Skeletal muscle cell (primary cell): ENCODE data around the gene UIMC1.

Experiments used
- DNase-seq: peaks from one replicate; pipeline ENCODE4 v3.0.0-alpha.2; 2010; ENCODE audit warnings: low read depth
- H3K4me3 ChIP-seq: 2 replicates; pipeline ENCODE4 v1.5.1; 2011; ENCODE audit warnings: low read depth, mild to moderate bottlenecking, control low read depth, low read length, moderate library complexity

UIMC1 gene

GRCh38 chr5:176889321-176890280 lies 117.0 kb downstream of the UIMC1 start:
- no peak overlapping the region for H3K4me3 ChIP-seq
- no peak for DNase-seq

- H3K4me3 ChIP-seq = no peak overlapping the region
- DNase-seq = no peak
Observed at GRCh38 chr5:176888865-176889165, 117.8 kb downstream of the UIMC1 start.

GRCh38 chr5:176888016-176888864 lies 118.3 kb downstream of the UIMC1 start:
- no peak for DNase-seq
- no peak overlapping the region for H3K4me3 ChIP-seq

DNA sequence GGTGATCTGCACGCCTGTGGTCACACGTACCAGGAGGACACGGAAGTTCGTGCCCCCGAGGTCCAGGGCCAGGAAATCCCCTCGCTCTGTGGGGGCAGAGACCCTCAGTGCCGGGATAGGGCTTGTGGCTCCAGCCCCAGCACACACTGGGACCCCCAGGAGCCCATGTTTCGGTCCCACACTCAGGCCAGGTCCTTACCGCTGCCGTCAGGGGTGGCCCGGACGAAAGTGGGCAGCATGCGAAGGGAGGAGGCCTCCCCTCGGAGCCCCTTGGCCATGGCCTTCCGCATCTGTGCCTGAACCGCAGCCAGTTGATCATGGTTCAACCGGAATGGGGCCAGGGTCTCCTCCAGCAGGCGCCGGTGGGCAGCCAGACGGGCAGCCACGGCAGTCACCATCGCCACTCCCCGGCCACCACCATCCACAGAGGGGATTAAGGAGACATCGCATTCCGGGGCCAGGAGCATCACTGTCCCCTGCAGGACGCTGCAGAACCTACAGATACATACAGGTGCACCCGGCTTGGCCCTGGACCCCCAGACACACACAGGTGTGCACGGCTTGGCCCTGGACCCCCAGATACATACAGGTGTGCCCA lies 119.2 kb downstream of the UIMC1 start:
- no peak for DNase-seq
- H3K4me3 ChIP-seq = no peak overlapping the region

DNA sequence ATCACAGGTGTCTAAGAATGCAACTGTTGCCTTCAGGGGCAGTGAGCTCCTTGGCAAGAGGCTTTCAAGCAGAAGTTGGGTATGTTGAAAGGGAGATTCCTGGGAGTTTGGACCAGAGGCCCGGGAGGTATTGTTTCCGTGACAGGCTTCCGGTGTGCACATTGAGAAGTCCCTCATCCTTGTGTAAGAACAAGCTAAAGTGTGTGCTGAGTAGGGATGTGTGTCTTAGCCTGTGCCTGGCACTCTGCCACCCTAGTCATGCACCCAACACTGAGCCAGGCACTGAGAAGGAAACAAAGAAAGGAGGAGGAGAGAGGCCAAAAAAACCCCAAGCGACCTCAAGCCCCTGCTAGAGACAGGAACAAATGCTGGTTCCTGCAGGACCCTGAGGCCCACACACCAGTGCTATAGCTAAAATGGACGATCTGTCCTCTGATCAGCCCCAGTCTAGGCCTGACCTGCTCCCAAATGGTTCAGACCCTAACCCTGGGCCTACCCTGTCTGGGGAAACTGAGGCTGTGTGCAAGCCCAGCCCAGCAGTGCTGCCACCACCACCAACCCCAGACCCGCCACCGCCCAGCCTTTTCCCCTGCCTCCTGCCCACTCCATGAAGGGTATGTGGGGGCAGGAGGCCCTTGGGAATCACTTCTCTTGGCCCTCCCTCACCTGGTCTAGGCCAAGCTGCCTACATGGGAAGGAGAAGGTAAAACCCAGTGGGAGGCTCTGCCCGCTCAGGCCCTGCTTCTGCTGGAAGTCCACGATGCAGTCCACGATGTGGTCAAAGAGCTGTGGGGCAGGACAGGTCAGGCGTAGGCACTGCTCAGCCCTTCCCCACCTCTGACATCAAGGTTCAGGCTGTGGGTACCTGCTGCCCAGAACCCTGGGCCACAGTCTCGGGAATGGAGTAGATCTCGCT lies 120.0 kb downstream of the UIMC1 start:
- no peak for DNase-seq
- no peak overlapping the region for H3K4me3 ChIP-seq

DNA sequence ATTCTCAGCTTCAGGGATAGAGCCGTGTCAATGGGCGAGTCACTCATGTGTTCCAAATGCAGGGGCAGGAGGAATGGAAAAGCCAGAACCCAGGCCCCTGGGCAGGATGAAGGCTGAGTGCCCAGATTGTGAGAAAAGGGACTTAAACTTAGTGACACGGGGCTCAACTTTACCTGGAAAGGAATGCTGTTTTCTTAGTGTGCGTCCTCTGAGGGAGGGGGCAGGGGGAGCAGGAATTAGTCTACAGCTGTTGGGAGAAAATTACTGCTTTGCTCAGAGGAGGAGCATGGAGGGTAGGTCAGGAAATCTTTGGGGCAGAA lies 122.0 kb downstream of the UIMC1 start:
- no peak for DNase-seq
- H3K4me3 ChIP-seq = no peak overlapping the region

DNA sequence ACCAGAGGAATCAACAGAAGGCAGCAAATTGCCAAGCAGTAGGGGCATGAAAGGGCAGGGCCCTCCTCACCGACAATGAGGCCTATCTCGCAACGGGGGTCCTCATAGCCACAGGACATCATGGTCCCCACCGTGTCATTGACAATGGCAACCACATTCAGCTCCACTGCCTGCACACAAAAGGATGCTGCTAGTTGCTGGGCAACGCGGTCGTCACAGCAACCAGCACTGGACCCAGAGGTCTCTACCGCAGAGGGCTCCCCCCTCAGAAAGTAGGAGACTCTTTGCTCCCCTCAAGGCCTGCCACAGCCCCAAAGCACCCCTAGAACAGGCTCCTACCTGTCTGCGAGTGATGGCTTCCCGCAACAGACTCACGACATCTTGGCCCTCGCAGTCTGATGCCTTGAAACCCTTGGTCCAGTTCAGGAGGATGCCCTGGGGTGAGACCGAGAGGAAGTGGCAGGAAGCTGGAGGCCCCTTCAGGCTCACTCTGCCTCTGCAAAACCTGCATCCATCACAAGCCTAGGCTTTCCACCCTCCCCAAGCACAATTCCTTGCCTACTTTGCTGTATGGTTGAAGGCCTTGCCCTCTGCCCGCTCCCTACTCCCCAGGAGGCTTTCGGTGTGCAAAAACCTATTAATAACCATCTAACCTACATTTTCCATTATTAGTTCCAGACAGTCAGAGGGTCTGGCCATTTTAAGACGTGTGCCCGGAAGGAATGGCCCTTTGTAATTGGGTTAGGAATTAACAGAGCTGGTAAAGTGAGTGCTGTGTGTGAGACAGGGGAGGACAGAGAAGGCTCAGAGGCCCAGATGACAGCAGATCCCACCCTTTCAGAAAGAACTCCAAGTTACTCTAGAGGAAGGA lies 122.6 kb downstream of the UIMC1 start:
- DNase-seq = no peak
- H3K4me3 ChIP-seq = no peak overlapping the region

DNA sequence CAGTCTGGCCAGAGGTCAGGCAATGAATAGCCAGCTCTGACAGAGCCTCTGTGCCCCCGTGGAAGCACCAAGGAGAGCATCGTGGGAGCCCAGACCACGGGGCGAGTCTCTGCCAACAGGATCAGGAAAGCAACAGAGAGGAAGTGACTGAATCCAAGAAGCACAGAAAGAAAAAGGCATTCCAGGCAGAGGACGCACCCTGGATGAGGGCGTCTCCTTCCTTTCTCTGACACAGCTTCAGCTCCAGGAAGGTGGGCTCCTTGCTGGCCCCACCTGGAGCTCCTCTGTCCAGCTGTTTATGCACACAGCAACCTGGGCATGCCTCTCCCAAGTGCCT lies 124.0 kb downstream of the UIMC1 start:
- no peak overlapping the region for H3K4me3 ChIP-seq
- DNase-seq = no peak

GRCh38 chr5:176881816-176882566 lies 124.6 kb downstream of the UIMC1 start:
- DNase-seq = no peak
- no peak overlapping the region for H3K4me3 ChIP-seq

DNA sequence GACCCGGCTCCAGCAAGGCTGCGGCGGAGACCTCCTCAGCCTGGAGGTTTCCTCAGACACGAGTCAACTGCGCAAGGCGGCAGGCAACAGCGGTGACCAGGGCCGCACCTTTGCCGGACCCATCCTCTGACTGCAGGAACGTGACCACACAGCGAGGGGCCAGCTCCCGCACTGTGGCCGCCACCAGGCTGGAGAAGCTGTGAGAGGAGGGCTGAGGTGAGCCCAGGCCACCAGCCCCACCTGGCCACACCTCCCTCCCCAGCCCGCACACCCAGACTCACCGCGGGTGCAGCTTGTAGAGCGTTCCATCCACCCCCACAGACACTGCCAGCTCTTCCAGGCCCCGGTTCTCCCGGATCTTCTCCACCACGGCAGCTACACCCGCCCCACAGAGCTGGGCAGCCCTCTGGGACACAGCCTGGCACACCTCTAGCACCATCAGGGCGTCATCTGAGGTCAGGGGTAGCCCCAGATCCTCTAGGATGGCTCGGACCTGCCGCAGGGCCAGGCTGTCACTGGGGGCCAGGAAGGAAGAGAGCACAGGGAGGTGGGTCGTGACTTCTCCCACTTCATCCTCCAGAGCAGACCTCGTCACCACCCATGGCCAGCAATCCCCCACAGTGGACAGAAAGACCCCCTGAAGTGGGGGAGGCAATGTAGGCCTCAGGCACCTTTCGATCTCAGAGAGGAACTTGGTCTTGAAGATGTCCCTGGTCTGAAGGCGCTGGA lies 125.4 kb downstream of the UIMC1 start:
- H3K4me3 ChIP-seq = no peak overlapping the region
- DNase-seq = no peak

- no peak overlapping the region for H3K4me3 ChIP-seq
- DNase-seq = no peak
Observed at GRCh38 chr5:176880366-176881020, 126.1 kb downstream of the UIMC1 start.

- no peak for DNase-seq
- H3K4me3 ChIP-seq = no peak overlapping the region
Observed at GRCh38 chr5:176879663-176880361, 126.8 kb downstream of the UIMC1 start.

DNA sequence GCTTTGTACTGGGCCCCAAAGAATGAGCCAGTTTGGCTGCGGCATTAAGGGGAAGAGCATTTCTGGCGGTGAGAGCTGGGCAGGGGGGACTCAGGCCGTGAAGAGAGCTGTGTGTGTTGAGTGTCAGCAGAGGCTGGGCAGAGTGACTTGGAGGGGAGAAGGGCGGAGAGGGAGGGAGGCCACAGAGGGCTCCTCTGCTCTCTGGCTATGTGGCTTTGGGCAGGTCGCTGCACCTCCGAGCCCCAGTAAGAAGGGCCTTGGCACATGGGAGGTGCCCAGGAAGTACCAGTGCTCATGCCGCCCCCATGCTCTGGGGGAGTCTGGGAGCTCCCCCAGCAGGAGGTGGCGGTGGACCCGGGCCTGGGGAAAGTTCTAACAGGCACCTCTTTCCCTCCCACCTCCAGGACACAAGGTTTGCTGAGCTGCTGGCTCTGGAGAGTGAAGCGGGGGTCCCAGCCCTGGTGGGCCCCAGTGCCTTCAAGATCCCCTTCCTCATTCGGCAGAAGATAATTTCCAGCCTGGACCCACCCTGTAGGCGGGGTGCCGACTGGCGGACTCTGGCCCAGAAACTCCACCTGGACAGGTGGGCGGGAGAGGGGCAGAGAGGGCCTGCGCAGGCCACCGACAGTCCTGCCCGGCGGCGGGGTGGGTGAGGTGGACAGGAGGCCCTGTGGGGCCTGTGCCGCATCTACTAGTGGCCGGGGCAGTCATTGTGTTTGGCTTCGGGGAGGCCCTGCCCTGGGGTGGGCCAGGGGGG lies 127.5 kb downstream of the UIMC1 start:
- no peak for DNase-seq
- H3K4me3 ChIP-seq = no peak overlapping the region

DNA sequence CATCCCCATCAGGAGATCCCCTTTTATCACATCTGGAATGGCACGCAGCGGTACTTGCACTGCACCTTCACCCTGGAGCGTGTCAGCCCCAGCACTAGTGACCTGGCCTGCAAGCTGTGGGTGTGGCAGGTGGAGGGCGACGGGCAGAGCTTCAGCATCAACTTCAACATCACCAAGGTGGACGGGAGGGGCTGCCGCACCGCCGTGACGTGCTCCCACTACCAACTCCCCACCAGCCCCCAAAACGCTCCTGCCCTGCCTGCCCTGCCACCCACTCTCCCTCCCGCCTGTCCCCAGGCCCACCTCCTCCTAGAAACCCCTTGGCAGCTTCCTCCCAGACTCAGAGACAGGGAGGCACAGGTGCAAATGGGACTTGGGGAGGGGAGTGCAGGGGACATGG lies 128.1 kb downstream of the UIMC1 start:
- H3K4me3 ChIP-seq = no peak overlapping the region
- DNase-seq = no peak

DNA sequence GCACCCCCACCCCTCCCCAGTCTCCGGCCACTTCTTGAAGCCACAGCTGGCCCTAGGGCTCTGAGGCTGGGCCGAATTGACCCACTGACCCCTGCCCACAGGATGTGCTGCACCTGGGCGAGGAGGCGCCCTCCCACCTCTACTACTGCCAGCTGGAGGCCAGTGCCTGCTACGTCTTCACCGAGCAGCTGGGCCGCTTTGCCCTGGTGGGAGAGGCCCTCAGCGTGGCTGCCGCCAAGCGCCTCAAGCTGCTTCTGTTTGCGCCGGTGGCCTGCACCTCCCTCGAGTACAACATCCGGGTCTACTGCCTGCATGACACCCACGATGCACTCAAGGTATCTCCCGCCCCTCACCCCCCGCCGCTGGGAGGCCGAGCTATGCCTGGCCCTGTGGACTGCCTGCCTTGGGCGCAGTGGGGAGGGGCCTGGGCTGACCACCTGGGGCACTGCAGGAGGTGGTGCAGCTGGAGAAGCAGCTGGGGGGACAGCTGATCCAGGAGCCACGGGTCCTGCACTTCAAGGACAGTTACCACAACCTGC lies 128.7 kb downstream of the UIMC1 start:
- DNase-seq = no peak
- no peak overlapping the region for H3K4me3 ChIP-seq
